IMR-90 (cell line): Measurements from ENCODE around the gene LRP11. TPM values are rescaled to one million over a fixed set of nuclear protein-coding genes. Genes with fewer than 3 reads are reported as not detected.

Source experiments
- ATAC-seq: fragments of 200-7000 bp; cut with Tn5 transposase; 2 replicates; pipeline ENCODE4 v1.9.1; 2020; ENCODE audit warnings: low read depth, mild to moderate bottlenecking, moderate library complexity
- BruUV-seq: library from RNA; stranded (reverse); fragments of 400-500 nt; replicated peaks from 2 replicates; lab custom pipeline; 2021; lab: Mats Ljungman, UMichigan
- CTCF ChIA-PET: fragments of 300-600 bp; formaldehyde crosslinking; extraction: SDS; loops from one replicate; lab custom pipeline; 2021; ENCODE audit warnings: antibody characterized with exemption; lab: Yijun Ruan, JAX
- POLR2A ChIA-PET: fragments of 300-600 bp; sonication (Branson Sonifier 250); formaldehyde crosslinking; loops from one replicate; lab custom pipeline; 2022; ENCODE audit warnings: antibody characterized with exemption; ENCODE audit not compliant: unreplicated experiment; lab: Charles Lee
- DNase-seq: peaks from one replicate; pipeline ENCODE4 v3.0.0; 2013
- H2AFZ ChIP-seq: replicated peaks from 2 replicates; pipeline ENCODE3; 2013; ENCODE audit warnings: low read length, mild to moderate bottlenecking; ENCODE audit not compliant: poor library complexity
- H2AK5ac ChIP-seq: 2 replicates; pipeline ENCODE4 v1.6.1; 2013; ENCODE audit warnings: low read depth, low read length, inconsistent platforms
- H2AK9ac ChIP-seq: replicated peaks from 2 replicates; pipeline ENCODE3; 2013; ENCODE audit warnings: mild to moderate bottlenecking, low read depth, low read length, moderate library complexity; ENCODE audit not compliant: poor library complexity
- H2BK120ac ChIP-seq: 2 replicates; pipeline ENCODE4 v1.6.1; 2013; ENCODE audit warnings: low read depth, low read length, inconsistent platforms
- H2BK15ac ChIP-seq: 3 replicates; pipeline ENCODE4 v1.6.1; 2013; ENCODE audit warnings: low read depth, low read length, inconsistent platforms
- H2BK20ac ChIP-seq: 2 replicates; pipeline ENCODE4 v1.6.1; 2013; ENCODE audit warnings: low read depth, mild to moderate bottlenecking, inconsistent platforms, low read length, moderate library complexity
- H2BK5ac ChIP-seq: 2 replicates; pipeline ENCODE4 v1.6.1; 2013; ENCODE audit warnings: mild to moderate bottlenecking, low read depth, low read length, inconsistent platforms; ENCODE audit not compliant: poor library complexity, severe bottlenecking
- H3K14ac ChIP-seq: replicated peaks from 2 replicates; pipeline ENCODE4 v1.6.1; 2013; ENCODE audit warnings: low read depth, low read length, inconsistent platforms
- H3K18ac ChIP-seq: 2 replicates; pipeline ENCODE4 v1.6.1; 2013; ENCODE audit warnings: low read depth, low read length, control low read depth
- H3K23ac ChIP-seq: 2 replicates; pipeline ENCODE4 v1.6.1; 2013; ENCODE audit warnings: low read depth, low read length, inconsistent platforms
- H3K27ac ChIP-seq: 2 replicates; pipeline ENCODE4 v1.5.1; 2013; ENCODE audit warnings: mild to moderate bottlenecking, control low read depth, low read length; ENCODE audit not compliant: insufficient read depth
- H3K27me3 ChIP-seq: 2 replicates; pipeline ENCODE4 v1.6.1; 2013; ENCODE audit warnings: low read length; ENCODE audit not compliant: control insufficient read depth, insufficient read depth
- H3K36me3 ChIP-seq: 2 replicates; pipeline ENCODE4 v1.6.1; 2013; ENCODE audit warnings: low read length, mixed read lengths; ENCODE audit not compliant: control insufficient read depth, insufficient read depth
- H3K4ac ChIP-seq: 2 replicates; pipeline ENCODE4 v1.6.1; 2013; ENCODE audit warnings: low read depth, low read length, inconsistent platforms
- H3K4me1 ChIP-seq: 2 replicates; pipeline ENCODE4 v1.6.1; 2013; ENCODE audit warnings: low read length, mixed read lengths; ENCODE audit not compliant: control insufficient read depth, insufficient read depth
- H3K4me2 ChIP-seq: 2 replicates; pipeline ENCODE4 v1.6.1; 2013; ENCODE audit warnings: low read depth, mild to moderate bottlenecking, control low read depth, low read length, moderate library complexity
- H3K4me3 ChIP-seq: 2 replicates; pipeline ENCODE4 v1.5.1; 2013; ENCODE audit warnings: low read depth, mild to moderate bottlenecking, control low read depth, low read length, moderate library complexity; ENCODE audit not compliant: insufficient read depth
- H3K56ac ChIP-seq: 2 replicates; pipeline ENCODE4 v1.6.1; 2013; ENCODE audit warnings: low read length, inconsistent platforms; ENCODE audit not compliant: insufficient read depth; ENCODE audit errors: extremely low read depth
- H3K79me1 ChIP-seq, 2 experiments: 2 replicates each; pipeline ENCODE4 v1.6.1; 2013; ENCODE audit warnings: low read length in 2 of 2, inconsistent platforms in 1 of 2, low read depth in 1 of 2
- H3K9ac ChIP-seq: 2 replicates; pipeline ENCODE4 v1.6.1; 2013; ENCODE audit warnings: low read depth, low read length, control low read depth
- H3K9me1 ChIP-seq: 2 replicates; pipeline ENCODE4 v1.6.1; 2013; ENCODE audit warnings: low read length, inconsistent platforms; ENCODE audit not compliant: insufficient read depth
- H3K9me3 ChIP-seq: 2 replicates; pipeline ENCODE4 v1.6.1; 2013; ENCODE audit warnings: low read length; ENCODE audit not compliant: control insufficient read depth, insufficient read depth
- H4K20me1 ChIP-seq: 2 replicates; pipeline ENCODE4 v1.6.1; 2013; ENCODE audit warnings: low read length, inconsistent platforms; ENCODE audit not compliant: insufficient read depth
- H4K5ac ChIP-seq: 2 replicates; pipeline ENCODE4 v1.6.1; 2013; ENCODE audit warnings: mild to moderate bottlenecking, low read depth, low read length, control low read depth
- H4K8ac ChIP-seq, 2 experiments: 2 replicates each; pipeline ENCODE4 v1.6.1; 2013; ENCODE audit warnings: low read depth in 2 of 2, low read length in 2 of 2, control low read depth in 1 of 2, inconsistent platforms in 1 of 2
- H4K91ac ChIP-seq: 2 replicates; pipeline ENCODE4 v1.6.1; 2013; ENCODE audit warnings: low read depth, low read length, inconsistent platforms; ENCODE audit not compliant: insufficient read depth
- BHLHE40 ChIP-seq: fragments of 150-350 bp; IDR thresholded peaks from 2 replicates; pipeline ENCODE4 v1.6.1; 2016; ENCODE audit warnings: mild to moderate bottlenecking, low read depth, low read length
- CEBPB ChIP-seq: IDR thresholded peaks from 2 replicates; pipeline ENCODE4 v1.6.1; 2012; ENCODE audit warnings: low read depth, low read length, improper control_type of control experiment
- CHD1 ChIP-seq: IDR thresholded peaks from 2 replicates; pipeline ENCODE4 v1.6.1; 2012; ENCODE audit warnings: low read depth, low read length, improper control_type of control experiment
- CTCF ChIP-seq: conservative IDR thresholded peaks from 2 replicates; pipeline ENCODE4 v1.5.1; 2012; ENCODE audit warnings: mild to moderate bottlenecking, low read depth, low read length, improper control_type of control experiment
- FOS ChIP-seq: fragments of 150-350 bp; IDR thresholded peaks from 2 replicates; pipeline ENCODE4 v1.6.1; 2016; ENCODE audit warnings: low read depth, low read length
- MAFK ChIP-seq: IDR thresholded peaks from 2 replicates; pipeline ENCODE4 v1.6.1; 2012; ENCODE audit warnings: low read depth, low read length, improper control_type of control experiment
- MAZ ChIP-seq: IDR thresholded peaks from 2 replicates; pipeline ENCODE4 v1.6.1; 2012; ENCODE audit warnings: low read depth, mild to moderate bottlenecking, low read length, improper control_type of control experiment, moderate library complexity, borderline replicate concordance
- MXI1 ChIP-seq: IDR thresholded peaks from 2 replicates; pipeline ENCODE4 v1.6.1; 2012; ENCODE audit warnings: low read depth, mild to moderate bottlenecking, low read length, moderate library complexity, borderline replicate concordance
- NFE2L2 ChIP-seq: fragments of 150-350 bp; IDR thresholded peaks from 2 replicates; pipeline ENCODE4 v1.6.1; 2016; ENCODE audit warnings: low read depth, mild to moderate bottlenecking, low read length
- POLR2A ChIP-seq: IDR thresholded peaks from 2 replicates; pipeline ENCODE4 v1.6.1; 2012; ENCODE audit warnings: mild to moderate bottlenecking, low read depth, low read length
- RAD21 ChIP-seq: IDR thresholded peaks from 2 replicates; pipeline ENCODE4 v1.6.1; 2012; ENCODE audit warnings: low read length, improper control_type of control experiment
- RCOR1 ChIP-seq: IDR thresholded peaks from 2 replicates; pipeline ENCODE4 v1.6.1; 2012; ENCODE audit warnings: mild to moderate bottlenecking, low read length, improper control_type of control experiment; ENCODE audit not compliant: insufficient replicate concordance
- RFX5 ChIP-seq: IDR thresholded peaks from 2 replicates; pipeline ENCODE4 v1.8.0; 2012; ENCODE audit warnings: low read depth, mild to moderate bottlenecking, low read length, moderate library complexity
- SMC3 ChIP-seq: fragments of 150-350 bp; IDR thresholded peaks from 2 replicates; pipeline ENCODE4 v1.6.1; 2016; ENCODE audit warnings: low read depth, mild to moderate bottlenecking, antibody characterized with exemption, low read length, moderate library complexity
- WGBS, 2 experiments: methylation state at CpG; one replicate each; pipeline versions ENCODE4 v1.1.5 to v1.1.7; 2013; ENCODE audit warnings: missing lambda C conversion rate in 2 of 2; ENCODE audit not compliant: insufficient read length in 1 of 2; ENCODE audit errors: extremely low coverage in 2 of 2; 5-methylcytosine and 5-hydroxymethylcytosine counted together
- dilution Hi-C: fragments of 300-500 bp; cut with HindIII; formaldehyde crosslinking; loops from one replicate; pipeline ENCODE4 v1.14.3; 2018; ENCODE audit warnings: low sequenced_read_pairs; ENCODE audit not compliant: unreplicated experiment
- in situ Hi-C: fragments of 300-500 bp; cut with MboI; formaldehyde crosslinking; loops from 3 replicates; pipeline ENCODE4 v1.14.3; 2019; ENCODE audit warnings: low sequenced_read_pairs, inconsistent platforms, mixed read lengths
- intact Hi-C: fragments of 100-400 bp; cut with micrococcal nuclease; formaldehyde crosslinking; loops from 2 replicates; pipeline ENCODE4 v1.10.0; 2022
- polyA plus RNA-seq, 3 experiments: library from polyadenylated mRNA; depleted of rRNA; stranded (reverse); fragments of >200 nt; gene quantifications; 2 replicates each; pipeline ENCODE4 v1.2.3, GENCODE V29; 2012; ENCODE audit warnings: low replicate concordance in 1 of 3
- total RNA-seq: library from RNA; depleted of rRNA; stranded (reverse); fragments of >200 nt; gene quantifications from 2 replicates; pipeline ENCODE4 v1.2.3, GENCODE V29; 2012
- TF ChIP-seq, protein P1 (sequence below): fragments of 150-350 bp; IDR thresholded peaks from 2 replicates; pipeline ENCODE4 v1.6.1; 2017; ENCODE audit warnings: mild to moderate bottlenecking, antibody characterized with exemption, low read length, low read depth
- TF ChIP-seq, protein P2 (sequence below): fragments of 150-350 bp; IDR thresholded peaks from 2 replicates; pipeline ENCODE4 v1.6.1; 2016; ENCODE audit warnings: low read depth, mild to moderate bottlenecking, low read length, moderate library complexity, borderline replicate concordance

The LRP11 gene
- total and polyA plus RNA-seq, 2 of the 4 experiments (the other 2 are of a cell fraction), result 48.8 to 63.8 TPM

DNA sequence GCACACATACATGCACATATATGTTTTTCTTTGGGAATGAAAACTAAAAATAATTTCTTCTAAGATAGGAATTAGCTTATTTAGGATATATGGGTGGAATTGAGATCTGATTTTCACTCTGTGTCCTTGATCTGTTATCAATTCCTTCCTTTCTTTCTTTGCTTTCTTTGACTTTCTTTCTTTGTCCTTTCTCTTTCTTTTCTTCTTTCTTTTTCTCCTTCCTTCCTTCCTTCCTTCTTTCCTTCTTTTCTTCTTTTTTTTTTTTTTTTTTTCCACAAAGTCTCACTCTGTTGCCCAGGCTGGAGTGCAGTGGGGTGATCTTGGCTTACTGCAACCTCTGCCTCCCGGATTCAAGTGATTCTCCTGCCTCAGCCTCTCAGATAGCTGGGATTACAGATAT lies 86.5 kb downstream of the LRP11 start:
- in situ Hi-C loops, result no loop called here
- H3K4me3 ChIP-seq, result no peak overlapping the region
- no peak overlapping the region for H3K27ac ChIP-seq
- H2AK9ac ChIP-seq, result no peak overlapping the region
- H3K79me1 ChIP-seq, result peaks cover 4 to 16% of the 10 kb centered on the region in 2 experiments; a peak in 3 of 4 replicates
- no peaks in the 10 kb centered on the region for H3K27me3 ChIP-seq
- H3K14ac ChIP-seq, result no peak overlapping the region
- ATAC-seq (no peak), DNase-seq (no peak)
- H2BK15ac ChIP-seq, result no peak overlapping the region
- H2BK5ac ChIP-seq, result no peak overlapping the region
- no peaks in the 10 kb centered on the region for H3K9me3 ChIP-seq
- no peak overlapping the region for H2AK5ac ChIP-seq
- no peak overlapping the region for H4K5ac ChIP-seq
- no peak overlapping the region for H3K18ac ChIP-seq
- H3K4ac ChIP-seq, result no peak overlapping the region
- CTCF ChIA-PET, result no interaction called here
- H3K4me1 ChIP-seq, result no peaks in the 10 kb centered on the region
- no peak overlapping the region for H4K91ac ChIP-seq
- no peaks in the 10 kb centered on the region for H4K20me1 ChIP-seq
- H3K4me2 ChIP-seq, result no peak overlapping the region
- dilution Hi-C loops, result no loop called here
- H3K36me3 ChIP-seq, result peaks cover 11% of the 10 kb centered on the region
- H2AFZ ChIP-seq, result no peak overlapping the region
- BruUV-seq, result no TSS peak
- no peak for TF ChIP-seq MXI1
- TF ChIP-seq, protein P1, sequence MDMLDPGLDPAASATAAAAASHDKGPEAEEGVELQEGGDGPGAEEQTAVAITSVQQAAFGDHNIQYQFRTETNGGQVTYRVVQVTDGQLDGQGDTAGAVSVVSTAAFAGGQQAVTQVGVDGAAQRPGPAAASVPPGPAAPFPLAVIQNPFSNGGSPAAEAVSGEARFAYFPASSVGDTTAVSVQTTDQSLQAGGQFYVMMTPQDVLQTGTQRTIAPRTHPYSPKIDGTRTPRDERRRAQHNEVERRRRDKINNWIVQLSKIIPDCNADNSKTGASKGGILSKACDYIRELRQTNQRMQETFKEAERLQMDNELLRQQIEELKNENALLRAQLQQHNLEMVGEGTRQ, result no peak
- TF ChIP-seq CEBPB, result no peak
- TF ChIP-seq, protein P2, sequence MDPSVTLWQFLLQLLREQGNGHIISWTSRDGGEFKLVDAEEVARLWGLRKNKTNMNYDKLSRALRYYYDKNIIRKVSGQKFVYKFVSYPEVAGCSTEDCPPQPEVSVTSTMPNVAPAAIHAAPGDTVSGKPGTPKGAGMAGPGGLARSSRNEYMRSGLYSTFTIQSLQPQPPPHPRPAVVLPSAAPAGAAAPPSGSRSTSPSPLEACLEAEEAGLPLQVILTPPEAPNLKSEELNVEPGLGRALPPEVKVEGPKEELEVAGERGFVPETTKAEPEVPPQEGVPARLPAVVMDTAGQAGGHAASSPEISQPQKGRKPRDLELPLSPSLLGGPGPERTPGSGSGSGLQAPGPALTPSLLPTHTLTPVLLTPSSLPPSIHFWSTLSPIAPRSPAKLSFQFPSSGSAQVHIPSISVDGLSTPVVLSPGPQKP, result no peak
- no peak for TF ChIP-seq NFE2L2
- no peak for TF ChIP-seq SMC3
- no peak for TF ChIP-seq MAZ
- no peak for TF ChIP-seq RCOR1
- no peak for TF ChIP-seq MAFK
- no peak for TF ChIP-seq BHLHE40
- TF ChIP-seq RFX5, result no peak
- TF ChIP-seq POLR2A, result no peak
- TF ChIP-seq RAD21, result no peak
- TF ChIP-seq FOS, result no peak
- TF ChIP-seq CHD1, result no peak
- no peak for TF ChIP-seq CTCF
- no peak overlapping the region for H2BK120ac ChIP-seq
- intact Hi-C loops, result no loop called here
- H3K9ac ChIP-seq, result no peak overlapping the region
- no peak overlapping the region for H2BK20ac ChIP-seq
- H4K8ac ChIP-seq, result no peak overlapping the region
- POLR2A ChIA-PET, result no interaction called here
- no CpG with 5 or more reads among the region's 1 CpG for WGBS, 2 experiments
- H3K23ac ChIP-seq, result no peak overlapping the region
- H3K56ac ChIP-seq, result no peak overlapping the region
- 0 out of 2 replicates have a peak, but pooled peaks cover 3% of the 10 kb centered on the region for H3K9me1 ChIP-seq
